LNCaP clone FGC (cell line): ENCODE measurements around the gene RAB22A.

Source experiments
- DNase-seq: peaks from one replicate; pipeline ENCODE4 v3.0.0-alpha.2; 2011; ENCODE audit warnings: low read depth
- H3K4me3 ChIP-seq: 2 replicates; pipeline ENCODE4 v1.5.1; 2011; ENCODE audit warnings: mild to moderate bottlenecking, low read depth, low read length, control low read depth
- TF ChIP-seq, protein P1 (sequence below): IDR thresholded peaks from 2 replicates; pipeline ENCODE4 v1.5.1; 2012; ENCODE audit warnings: mild to moderate bottlenecking; ENCODE audit not compliant: control insufficient read depth, insufficient read depth; ENCODE audit errors: extremely low read depth

RAB22A gene

DNA sequence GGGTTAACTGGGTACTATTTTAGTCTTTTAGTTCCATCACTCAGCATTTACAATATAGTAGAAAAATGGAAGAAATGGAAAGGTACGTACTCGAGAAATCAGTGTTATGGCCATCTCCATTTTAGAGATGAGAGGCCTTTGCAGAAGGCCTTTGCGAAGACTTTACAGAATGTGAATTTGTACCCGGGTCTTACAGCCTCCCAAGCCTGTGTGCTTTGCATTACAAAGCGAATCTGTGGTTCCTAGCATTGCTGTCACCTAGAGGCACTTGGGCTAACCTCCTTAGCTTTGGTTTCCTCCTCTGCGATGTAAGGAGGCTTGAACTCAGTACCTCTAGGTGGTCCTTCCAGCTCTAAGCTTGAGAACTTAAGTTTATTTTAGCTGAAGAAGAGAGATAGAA is 90.4 kb downstream of the RAB22A start:
- TF ChIP-seq, protein P1, sequence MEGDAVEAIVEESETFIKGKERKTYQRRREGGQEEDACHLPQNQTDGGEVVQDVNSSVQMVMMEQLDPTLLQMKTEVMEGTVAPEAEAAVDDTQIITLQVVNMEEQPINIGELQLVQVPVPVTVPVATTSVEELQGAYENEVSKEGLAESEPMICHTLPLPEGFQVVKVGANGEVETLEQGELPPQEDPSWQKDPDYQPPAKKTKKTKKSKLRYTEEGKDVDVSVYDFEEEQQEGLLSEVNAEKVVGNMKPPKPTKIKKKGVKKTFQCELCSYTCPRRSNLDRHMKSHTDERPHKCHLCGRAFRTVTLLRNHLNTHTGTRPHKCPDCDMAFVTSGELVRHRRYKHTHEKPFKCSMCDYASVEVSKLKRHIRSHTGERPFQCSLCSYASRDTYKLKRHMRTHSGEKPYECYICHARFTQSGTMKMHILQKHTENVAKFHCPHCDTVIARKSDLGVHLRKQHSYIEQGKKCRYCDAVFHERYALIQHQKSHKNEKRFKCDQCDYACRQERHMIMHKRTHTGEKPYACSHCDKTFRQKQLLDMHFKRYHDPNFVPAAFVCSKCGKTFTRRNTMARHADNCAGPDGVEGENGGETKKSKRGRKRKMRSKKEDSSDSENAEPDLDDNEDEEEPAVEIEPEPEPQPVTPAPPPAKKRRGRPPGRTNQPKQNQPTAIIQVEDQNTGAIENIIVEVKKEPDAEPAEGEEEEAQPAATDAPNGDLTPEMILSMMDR, result no peak
- H3K4me3 ChIP-seq, result no peak overlapping the region
- no peak for DNase-seq

DNA sequence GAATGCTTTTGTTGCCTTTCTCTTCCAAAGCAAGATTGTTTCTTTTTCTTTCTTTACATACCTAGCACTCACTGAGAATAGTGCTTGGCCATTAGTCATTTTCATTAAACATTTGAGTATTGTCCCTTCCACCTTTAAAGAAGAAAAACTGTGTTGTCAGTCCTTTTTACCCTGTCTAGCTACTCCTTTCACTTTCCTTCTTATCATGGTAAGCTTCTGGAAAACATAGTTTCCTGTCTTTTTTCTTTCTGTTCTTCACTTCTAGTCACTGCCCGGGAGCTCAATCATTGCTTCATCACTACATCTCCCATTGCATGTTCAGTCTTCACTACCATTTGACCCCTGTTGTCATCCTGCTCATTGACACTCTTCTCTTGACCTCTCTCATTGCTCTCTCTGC is 91.6 kb downstream of the RAB22A start:
- TF ChIP-seq, protein P1, result no peak

DNA sequence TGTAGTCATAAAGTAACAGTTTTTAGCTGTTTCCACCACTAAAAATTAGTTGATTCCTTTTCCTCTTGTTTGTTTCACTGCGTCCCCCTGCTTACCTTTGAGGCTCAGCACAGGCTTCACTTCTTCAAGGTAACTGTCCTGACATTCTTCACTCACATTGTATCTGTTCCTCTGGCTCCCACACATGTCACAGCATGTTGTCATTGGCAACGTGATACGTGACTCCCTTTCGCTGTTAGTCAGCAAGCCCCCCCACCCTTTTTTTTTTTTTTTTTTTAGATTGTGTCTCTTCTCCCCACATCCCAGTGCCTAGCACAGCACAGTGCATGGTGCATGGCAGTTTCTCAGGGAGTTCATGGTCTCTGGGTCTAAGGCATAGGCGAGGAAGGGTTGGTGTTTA is 92.8 kb downstream of the RAB22A start:
- TF ChIP-seq, protein P1, result no peak
- no peak for DNase-seq
- H3K4me3 ChIP-seq, result no peak overlapping the region

More for the DNA sequence above, 91.6 kb downstream of the RAB22A start:
- no peak overlapping the region for H3K4me3 ChIP-seq
- DNase-seq, result no peak

DNA sequence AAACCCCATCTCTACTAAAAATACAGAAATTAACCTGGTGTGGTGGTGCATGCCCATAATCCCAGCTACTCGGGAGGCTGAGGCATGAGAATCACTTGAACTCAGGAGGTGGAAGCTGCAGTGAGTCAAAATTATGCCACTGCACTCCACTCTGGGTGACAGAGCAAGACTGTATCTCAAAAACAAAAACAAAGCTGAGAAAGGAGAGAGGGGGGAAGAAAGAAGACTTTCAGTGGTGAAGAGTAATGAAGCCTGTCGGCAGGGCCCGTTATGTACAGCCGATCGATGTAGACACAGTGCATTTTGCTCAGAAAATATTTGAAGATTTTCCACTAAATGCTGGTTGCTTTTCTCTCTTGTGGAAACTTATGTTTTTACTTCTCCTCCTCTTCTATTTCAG is 93.3 kb downstream of the RAB22A start:
- TF ChIP-seq, protein P1, result no peak
- H3K4me3 ChIP-seq, result no peak overlapping the region
- no peak for DNase-seq

DNA sequence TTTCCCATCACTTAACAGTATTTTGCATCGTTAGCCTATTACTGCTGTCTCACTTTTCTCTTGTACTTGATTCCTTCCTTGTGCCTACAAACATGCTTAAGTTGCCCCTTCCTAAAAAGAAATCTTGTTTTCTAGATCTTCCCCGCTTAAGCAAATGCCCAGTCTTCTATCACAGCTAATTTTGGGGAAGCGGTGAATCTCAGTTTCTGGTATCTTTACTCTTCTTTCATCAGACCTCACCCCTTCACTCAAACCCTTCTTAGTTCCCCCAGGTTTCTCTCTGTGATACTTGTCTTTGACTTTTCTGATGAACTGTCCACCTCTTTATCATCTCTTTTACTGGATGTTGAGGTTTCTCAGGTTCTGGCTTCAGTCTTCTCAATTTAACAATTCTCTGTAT is 93.8 kb downstream of the RAB22A start:
- TF ChIP-seq, protein P1, result no peak
- no peak for DNase-seq
- H3K4me3 ChIP-seq, result no peak overlapping the region

DNA sequence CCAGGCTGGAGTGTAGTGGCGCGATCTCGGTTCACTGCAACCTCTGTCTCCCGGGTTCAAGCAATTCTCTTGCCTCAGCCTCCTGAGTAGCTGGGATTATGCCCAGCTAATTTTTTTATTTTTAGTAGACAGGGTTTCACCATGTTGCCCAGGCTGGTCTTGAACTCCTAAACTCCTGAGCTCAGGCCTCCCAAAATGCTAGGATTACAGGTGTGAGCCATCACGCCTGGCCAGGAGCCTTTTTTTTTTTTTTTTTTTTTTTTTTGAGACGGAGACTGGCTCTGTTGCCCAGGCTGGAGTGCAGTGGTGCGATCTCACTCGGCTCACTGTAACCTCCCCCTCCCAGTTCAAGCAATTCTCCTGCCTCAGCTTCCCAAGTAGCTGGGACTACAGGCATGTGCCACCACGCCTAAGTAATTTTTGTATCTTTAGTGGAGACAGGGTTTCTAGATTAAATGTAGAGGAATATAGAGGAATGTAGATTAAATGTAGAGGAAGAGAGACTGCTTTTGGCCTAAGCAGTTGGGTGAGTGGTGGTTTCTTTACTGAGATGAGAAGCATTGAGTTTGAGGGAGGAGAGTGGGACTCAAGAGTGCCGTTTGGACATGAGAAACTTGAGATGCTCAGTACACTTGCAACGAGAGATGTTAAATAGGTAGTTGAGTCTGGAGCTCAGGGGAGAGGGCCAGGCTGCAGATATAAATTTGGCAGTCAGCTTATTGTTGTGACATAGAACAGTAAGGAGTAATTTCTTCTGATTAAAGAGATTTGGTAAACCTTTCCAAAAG is 96.2 kb downstream of the RAB22A start:
- H3K4me3 ChIP-seq, result no peak overlapping the region
- DNase-seq, result no peak
- TF ChIP-seq, protein P1, result no peak
